ENCODE measurements around the gene GNG5.
"Not testable (repeated sequence)": the region's sequence is repeated elsewhere in the genome, so short reads cannot be mapped to it uniquely, and the experiment has no call there.

Gene GNG5

DNA sequence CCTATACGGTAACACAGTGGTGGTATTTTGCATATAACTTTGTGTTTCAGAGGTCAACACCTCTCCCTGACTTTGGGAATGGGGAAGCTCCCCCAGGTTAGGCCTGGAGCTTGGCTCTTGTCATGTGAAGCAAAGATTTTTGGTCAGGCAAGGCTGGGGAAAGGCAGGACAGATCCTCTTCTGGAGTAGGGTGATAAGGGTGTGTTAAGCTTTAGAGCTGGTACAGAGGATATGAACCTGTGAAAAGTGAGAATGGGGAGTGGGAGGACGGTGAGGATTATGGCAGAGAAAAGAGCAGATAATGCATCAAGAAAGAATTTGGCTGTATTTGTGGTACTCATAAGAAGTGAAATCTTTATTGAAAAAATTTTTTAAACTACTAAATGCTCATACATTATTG lies 25.1 kb downstream of the GNG5 start:
- DNase-seq: no peak

DNA sequence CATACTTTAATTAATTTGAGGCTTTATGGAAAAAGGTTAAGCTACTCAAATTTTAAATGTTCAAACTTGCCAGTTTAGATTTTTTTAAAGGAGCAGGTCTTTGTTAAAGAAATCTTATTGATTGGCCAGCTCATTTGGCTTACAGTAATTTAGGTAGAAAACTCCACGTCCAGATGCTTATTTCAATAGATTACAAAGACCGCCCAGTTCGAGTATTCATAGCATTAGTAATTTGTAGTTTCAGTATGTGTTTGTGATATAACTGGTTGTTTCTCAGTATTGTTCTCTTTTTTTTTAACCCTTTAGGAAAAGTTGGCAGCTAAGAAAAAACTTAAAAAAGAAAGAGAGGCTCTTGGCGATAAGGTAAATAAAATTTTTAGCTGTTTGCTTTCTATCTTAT lies 25.7 kb downstream of the GNG5 start:
- DNase-seq: no peak

DNA sequence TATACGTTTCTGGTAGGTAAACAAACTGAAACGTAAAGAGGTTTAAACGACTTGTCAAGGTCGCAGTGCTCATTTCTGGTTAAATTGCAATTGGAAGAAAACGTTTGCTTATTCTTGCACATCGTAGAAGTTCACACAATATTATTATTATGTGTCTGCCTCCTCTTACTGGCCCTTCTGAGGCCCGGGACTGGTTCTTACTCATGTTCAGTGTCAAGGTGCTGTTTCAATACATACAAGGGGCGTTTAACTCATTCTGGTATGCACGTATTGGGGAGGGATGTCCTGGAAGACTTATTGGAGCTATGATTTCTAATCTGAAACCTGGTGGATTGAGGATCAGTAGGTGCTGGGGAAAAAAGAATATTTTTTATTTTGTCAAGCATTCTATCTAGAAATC lies 26.4 kb downstream of the GNG5 start:
- DNase-seq: no peak

DNA sequence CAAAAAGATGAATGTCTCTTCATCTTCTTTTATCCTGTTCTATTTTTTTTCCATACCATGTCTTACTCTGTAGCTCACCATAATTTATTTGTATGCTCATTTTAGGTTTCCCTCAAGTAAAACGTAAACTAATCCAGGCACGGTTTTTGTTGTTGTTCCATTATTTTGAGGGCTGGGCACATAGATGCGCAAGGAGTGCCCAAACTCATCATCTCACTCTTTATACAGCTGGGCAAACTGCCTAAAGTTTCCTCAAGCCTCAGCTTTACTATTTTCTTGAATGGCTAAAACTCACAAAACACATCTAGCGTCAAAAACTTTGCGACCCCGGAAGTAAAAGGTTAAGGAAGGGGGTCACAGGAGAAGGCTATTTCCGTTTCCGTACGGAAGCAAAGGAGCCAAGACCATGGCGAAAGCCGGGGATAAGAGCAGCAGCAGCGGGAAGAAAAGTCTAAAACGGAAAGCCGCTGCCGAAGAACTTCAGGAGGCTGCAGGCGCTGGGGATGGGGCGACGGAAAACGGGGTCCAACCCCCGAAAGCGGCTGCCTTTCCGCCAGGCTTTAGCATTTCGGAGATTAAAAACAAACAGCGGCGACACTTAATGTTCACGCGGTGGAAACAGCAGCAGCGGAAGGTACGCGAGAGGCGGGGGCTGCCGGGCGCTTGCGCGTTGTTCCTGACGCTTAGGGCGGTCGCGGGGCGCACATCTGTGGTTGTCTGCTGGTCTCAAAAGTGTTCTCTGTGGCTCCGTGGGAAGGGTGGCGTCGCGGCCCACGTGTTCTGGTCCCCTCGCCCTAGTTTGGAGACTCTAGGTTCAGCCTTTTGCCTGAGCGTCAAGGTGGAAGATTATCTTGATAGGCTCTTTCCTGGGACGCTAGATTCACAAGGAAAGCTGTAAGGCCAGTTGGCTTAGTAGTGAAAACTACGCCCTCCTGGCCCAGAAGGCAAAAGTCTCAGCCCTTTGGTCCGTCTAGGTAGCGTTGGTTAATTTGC lies 27.2 kb downstream of the GNG5 start, which contains the start of gene RPF1:
Gene RPF1 (plus strand): TSS at position 391 of the 993 bp plus-strand sequence. CDS start 16 bp downstream, at position 407.
- DNase-seq: peak; percentile 72 to 86

DNA sequence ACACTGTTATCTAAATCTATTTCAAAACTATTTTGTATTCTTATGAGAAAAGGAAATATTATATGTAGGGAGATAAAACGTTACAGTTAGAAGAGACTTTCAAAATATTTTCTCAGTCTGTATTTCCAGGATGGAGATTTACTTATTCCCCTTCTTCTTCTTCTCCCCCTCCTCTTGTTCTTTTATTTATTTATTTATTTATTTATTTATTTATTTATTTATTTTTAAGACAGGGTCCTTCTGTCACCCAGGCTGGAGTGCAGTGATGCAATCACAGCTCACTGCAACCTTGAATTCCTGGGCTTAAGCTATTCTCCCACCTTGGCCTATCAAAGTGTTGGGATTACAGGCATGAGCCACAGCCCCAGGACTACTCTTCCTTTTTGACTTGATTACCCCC lies 30.2 kb downstream of the GNG5 start:
- DNase-seq: no peak

DNA sequence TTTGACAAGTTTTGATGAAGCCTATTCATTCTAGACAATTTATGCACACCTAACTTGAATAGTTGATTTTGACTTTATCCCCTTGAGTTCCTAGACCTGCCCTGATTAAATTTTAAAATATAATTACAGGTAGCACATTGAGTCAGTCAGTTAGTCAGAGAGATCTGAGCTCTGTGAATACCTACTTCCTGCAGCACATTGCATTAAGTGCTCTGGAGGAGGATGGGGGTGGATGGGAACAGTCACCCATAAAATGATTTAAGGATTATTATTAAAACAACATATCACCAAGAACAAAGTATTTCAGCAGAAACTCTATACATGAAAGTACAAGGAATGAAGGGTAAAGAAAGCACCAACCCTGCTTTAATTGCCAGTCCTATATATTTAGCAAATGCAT lies 39.1 kb downstream of the GNG5 start:
- DNase-seq: no peak

DNA sequence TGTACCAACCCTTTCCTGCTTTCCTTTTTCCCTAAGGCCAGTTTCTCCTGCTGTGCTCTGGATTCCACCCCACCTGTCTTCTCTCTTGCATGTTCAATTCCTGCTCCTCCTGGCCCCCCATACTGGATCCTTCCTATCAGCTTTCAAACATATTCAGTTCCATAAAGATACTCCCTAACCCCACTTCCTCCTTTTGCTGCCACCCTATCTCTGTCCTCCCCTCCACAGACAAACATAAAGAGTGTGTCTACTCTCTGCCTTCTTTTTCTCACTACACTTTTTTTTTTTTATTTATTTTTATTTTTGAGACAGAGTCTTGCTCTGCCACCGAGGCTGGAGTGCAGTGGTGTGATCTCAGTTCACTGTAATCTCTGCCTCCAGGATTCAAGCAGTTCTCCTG lies 44.3 kb downstream of the GNG5 start:
- no peak for DNase-seq

DNA sequence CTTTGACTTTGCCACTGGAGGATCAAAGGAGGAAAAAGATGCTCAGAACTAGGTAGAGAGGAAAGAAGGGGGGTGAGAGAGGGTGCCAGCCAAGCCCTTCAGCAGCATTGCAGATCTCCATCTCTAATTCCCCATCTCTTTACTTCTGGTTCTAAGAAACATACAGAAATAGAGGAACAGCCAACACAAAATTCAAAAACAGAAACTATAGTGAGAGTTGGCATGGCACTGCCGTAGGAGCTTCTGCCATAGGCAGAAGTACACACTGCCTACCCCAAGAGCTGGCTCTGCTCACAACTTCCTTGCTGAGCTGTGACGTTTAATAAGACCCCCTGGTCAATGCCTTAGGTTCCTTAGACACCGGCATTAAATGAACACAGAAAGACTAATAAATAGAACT lies 53.9 kb downstream of the GNG5 start:
- no peak for DNase-seq

DNA sequence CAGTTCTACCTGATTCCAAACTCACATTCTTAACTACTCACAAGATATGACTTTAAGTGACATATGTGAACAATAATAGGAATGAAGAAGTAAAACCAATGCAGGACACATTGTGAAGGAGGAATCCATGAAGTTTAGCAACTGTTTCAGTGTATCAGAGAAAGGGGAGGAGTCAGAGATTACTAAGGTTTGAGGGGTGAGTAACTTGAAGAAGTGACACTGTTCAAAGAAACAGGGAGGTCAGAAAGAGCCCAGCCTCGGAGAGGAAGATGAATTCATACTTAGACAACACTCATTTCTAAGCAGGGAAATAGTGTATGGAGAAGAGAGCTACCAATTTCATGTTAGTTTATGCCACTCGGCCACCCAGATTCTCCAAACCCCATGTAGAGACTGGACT lies 55.5 kb downstream of the GNG5 start:
- no peak for DNase-seq

DNA sequence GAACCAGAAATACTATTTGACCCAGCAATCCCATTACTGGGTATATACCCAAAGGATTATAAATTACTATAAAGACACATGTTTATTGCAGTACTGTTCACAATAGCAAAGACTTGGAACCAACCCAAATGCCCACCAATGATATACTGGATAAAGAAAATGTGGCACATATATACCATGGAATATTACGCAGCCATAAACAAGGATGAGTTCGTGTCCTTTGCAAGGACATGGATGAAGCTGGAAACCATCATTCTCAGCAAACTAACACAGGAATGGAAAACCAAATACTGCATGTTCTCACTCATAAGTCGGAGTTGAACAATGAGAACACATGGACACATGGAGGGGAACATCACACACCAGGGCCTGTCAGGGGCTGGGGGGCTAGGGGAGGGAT lies 57.7 kb downstream of the GNG5 start:
- not testable (repeated sequence) for DNase-seq

All from NCI-H2081 (cell line).